GM10266 (cell line): ENCODE data around the gene GLRX5.
"Not testable (repeated sequence)": the region's sequence is repeated elsewhere in the genome, so short reads cannot be mapped to it uniquely, and the experiment has no call there.

Source experiments
- DNase-seq: peaks from one replicate; pipeline ENCODE4 v3.0.0; 2012; ENCODE audit errors: extremely low spot score
- CTCF ChIP-seq: IDR thresholded peaks from 2 replicates; pipeline ENCODE4 v1.5.1; 2012; ENCODE audit warnings: mild to moderate bottlenecking, low read depth; ENCODE audit not compliant: control insufficient read depth, insufficient read depth; ENCODE audit errors: missing control alignments

Gene GLRX5

GRCh38 chr14:95577870-95578269 lies 43.0 kb downstream of the GLRX5 start:
- TF ChIP-seq CTCF = no peak
- DNase-seq = no peak

- not testable (repeated sequence) for DNase-seq
These were observed 49.2 kb downstream of the GLRX5 start for GRCh38 chr14:95583836-95584617.

GRCh38 chr14:95585953-95586620 lies 51.2 kb downstream of the GLRX5 start:
- no peak for TF ChIP-seq CTCF
- no peak for DNase-seq

- not testable (repeated sequence) for DNase-seq
These were observed 56.3 kb downstream of the GLRX5 start for GRCh38 chr14:95591182-95591581.
